Adrenal gland (tissue), 12 donors: Measurements from ENCODE around the gene FAM89B. TPM values are rescaled to one million over a fixed set of nuclear protein-coding genes. Genes with fewer than 3 reads are reported as not detected.
A peak's percentile ranks its signal among the peaks of the same experiment; 100 is the strongest.

Experiments used
- DNase-seq, 7 donors: peaks; one replicate each; pipeline ENCODE4 v3.0.0-alpha.2; 2019 to 2020
- H3K27ac ChIP-seq, 5 donors: fragments of 200-600 bp; sonication (generic) in 4 of 5; 1 replicate in 3 of 5; 2 replicates in 2 of 5; pipeline versions ENCODE4 v1.5.1 to v1.8.0; 2016 to 2020; ENCODE audit warnings: mild to moderate bottlenecking in 1 of 5
- H3K27me3 ChIP-seq: fragments of 200-600 bp; 2 replicates; pipeline ENCODE4 v1.8.0; 2021
- H3K36me3 ChIP-seq, 2 donors: fragments of 200-600 bp; replicated peaks in 1 of 2; 1 replicate in 1 of 2; 2 replicates in 1 of 2; pipeline versions ENCODE4 v1.5.1 to v1.8.0; 2018 to 2022
- H3K4me1 ChIP-seq, 2 donors: fragments of 200-600 bp; replicated peaks in 1 of 2; 1 replicate in 1 of 2; 2 replicates in 1 of 2; pipeline versions ENCODE4 v1.5.1 to v1.8.0; 2018 to 2021
- H3K4me3 ChIP-seq, 4 donors: fragments of 200-600 bp; sonication (generic) in 3 of 4; one replicate each; pipeline ENCODE4 v1.5.1; 2016 to 2018
- H3K9me3 ChIP-seq, 3 donors: fragments of 200-600 bp; sonication (generic) in 1 of 3; replicated peaks in 1 of 3; 1 replicate in 2 of 3; 2 replicates in 1 of 3; pipeline versions ENCODE4 v1.5.1 to v1.8.0; 2016 to 2021
- POLR2A ChIP-seq, 2 donors: fragments of 450-650 bp; IDR thresholded peaks; one replicate each; pipeline ENCODE4 v1.6.1; 2017; ENCODE audit warnings: antibody characterized with exemption in 2 of 2, mild to moderate bottlenecking in 2 of 2, moderate library complexity in 1 of 2
- WGBS, 4 donors: extraction: QIAGEN DNeasy Blood & Tissue Kit in 2 of 4; methylation state at CpG; one replicate each; pipeline versions ENCODE4 v1.1.5 to v1.1.7; 2013 to 2017; 5-methylcytosine and 5-hydroxymethylcytosine counted together
- intact Hi-C, 2 donors: fragments of 100-400 bp; cut with DNase I; formaldehyde crosslinking; loops; one replicate each; pipeline versions ENCODE4 v1.14.1 to v1.15.0; 2022 to 2023
- polyA plus RNA-seq, 3 donors: library from polyadenylated mRNA; stranded (reverse); fragments of 200-250 nt in 2 of 3; fragments of 350-450 nt in 1 of 3; fragmentation: Illumina TruSeq in 1 of 3; extraction: RNeasy Lipid Tissue Mini Kit (QIAGEN cat#74804) in 1 of 3; gene quantifications; one replicate each; pipeline ENCODE4 v1.2.3, GENCODE V29; 2013 to 2014
- total RNA-seq, 9 donors: library from RNA; depleted of rRNA in 4 of 9; stranded (reverse); fragments of >200 nt in 4 of 9; fragments of 120-200 nt in 1 of 9; fragmentation: NEBNext Ultra II Directional in 1 of 9; extraction: Animal tissue kit (Norgen Biotek cat#: 25700) in 1 of 9; gene quantifications; one replicate each; pipeline versions ENCODE4 v1.1.0 to v1.2.4, GENCODE V29; 2013 to 2023
- TF ChIP-seq, protein P1 (sequence below), 6 experiments: fragments of 450-650 bp in 4 of 6; fragments of 200-600 bp in 2 of 6; sonication (generic) in 1 of 6; IDR thresholded peaks; 1 replicate in 5 of 6; 2 replicates in 1 of 6; pipeline versions ENCODE4 v1.5.1 to v1.8.0; 2016 to 2021; ENCODE audit warnings: antibody characterized with exemption in 6 of 6, mild to moderate bottlenecking in 2 of 6, moderate library complexity in 1 of 6
- donor health status: healthy with polysubstance abuse.
- donor health status: Bipolar disorder and iron deficiency.
- donor health status: DM: yes; HTN: yes; CAD: no.
- donor health status: DM: no; HTN: no; CAD: no.
- donor health status: DM: no; HTN: no; CAD: no.
- donor health status: DM: yes; HTN: yes; CAD: no.

FAM89B gene
- total and polyA plus RNA-seq, 12 donors, result 7.0 to 77.1 (median 45.9) TPM

DNA sequence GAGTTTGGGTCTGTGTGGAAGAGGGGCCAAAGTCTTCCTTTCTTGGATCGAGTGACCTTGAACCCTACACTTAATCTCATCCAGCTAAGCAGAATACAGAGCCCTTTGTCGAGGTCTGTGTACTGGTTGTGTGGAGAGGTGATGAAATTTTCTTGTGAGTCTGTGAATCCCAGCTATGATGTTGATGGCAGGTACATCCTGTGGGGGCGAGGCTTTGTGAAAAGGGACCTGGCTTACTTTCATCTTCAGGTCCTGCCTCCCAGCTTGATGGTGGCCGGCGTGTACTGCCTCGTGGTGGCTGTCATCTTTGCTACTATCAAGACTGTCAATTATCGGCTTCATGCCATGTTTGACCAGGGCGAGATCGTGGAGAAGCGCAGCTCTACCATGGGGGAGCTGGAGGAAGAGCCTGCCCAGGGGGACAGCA is 44.2 kb downstream of the FAM89B start:
- TF ChIP-seq, protein P1, sequence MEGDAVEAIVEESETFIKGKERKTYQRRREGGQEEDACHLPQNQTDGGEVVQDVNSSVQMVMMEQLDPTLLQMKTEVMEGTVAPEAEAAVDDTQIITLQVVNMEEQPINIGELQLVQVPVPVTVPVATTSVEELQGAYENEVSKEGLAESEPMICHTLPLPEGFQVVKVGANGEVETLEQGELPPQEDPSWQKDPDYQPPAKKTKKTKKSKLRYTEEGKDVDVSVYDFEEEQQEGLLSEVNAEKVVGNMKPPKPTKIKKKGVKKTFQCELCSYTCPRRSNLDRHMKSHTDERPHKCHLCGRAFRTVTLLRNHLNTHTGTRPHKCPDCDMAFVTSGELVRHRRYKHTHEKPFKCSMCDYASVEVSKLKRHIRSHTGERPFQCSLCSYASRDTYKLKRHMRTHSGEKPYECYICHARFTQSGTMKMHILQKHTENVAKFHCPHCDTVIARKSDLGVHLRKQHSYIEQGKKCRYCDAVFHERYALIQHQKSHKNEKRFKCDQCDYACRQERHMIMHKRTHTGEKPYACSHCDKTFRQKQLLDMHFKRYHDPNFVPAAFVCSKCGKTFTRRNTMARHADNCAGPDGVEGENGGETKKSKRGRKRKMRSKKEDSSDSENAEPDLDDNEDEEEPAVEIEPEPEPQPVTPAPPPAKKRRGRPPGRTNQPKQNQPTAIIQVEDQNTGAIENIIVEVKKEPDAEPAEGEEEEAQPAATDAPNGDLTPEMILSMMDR (IDR thresholded peaks at IDR 0.05), result no peak
- TF ChIP-seq POLR2A (IDR thresholded peaks at IDR 0.05), result no peak
- no peaks in the 10 kb centered on the region for H3K27me3 ChIP-seq
- 50 to 61% (median 54%) methylated on average over 10 of the region's 10 CpGs for WGBS, 4 donors
- H3K27ac ChIP-seq, result peak overlapping the region in 3 of 5 donors; percentile 85 to 93 (median 89)
- no peak for DNase-seq
- intact Hi-C loops, result no loop called here
- peak overlapping the region in 2 of 4 donors; percentile 71 to 82 for H3K4me3 ChIP-seq
- no peaks in the 10 kb centered on the region for H3K9me3 ChIP-seq
- peaks cover 0 to 43% of the 10 kb centered on the region in 2 donors for H3K36me3 ChIP-seq
- peaks cover 21 to 31% of the 10 kb centered on the region in 2 donors for H3K4me1 ChIP-seq

DNA sequence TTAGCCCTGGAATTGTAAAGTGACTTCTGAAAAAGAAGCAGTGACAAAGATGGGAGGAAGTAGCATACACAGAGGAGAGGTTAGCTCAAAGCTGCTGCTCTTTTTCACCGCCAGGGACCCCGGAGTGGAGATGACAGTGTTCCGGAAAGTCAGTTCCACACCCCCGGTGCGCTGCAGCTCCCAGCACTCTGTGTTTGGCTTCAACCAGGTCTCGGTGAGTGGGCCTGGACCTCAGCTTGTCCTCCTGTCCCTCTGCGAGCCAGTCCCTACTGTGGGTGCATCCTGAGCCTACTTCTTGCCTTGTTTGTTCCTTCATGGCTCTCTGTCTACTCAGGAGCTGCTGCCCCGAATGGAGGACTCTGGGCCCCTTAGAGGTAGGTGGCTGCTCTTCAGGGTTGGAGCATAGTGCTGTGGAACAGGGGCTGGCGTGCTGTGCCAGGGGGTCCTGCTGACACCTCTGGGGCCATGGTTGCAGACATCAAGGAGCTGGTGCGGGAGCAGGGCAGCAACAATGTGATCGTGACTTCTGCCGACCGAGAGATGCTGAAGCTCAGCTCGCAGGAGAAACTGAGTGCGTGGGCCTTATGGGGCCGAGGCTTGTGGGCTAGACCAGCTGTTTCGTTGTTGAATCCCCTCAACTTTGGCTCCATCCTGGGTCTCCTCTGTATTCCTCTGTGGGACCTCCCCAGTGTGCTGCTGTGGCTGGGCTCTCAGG is 45.0 kb downstream of the FAM89B start:
- Histone ChIP-seq H3K4me3 (no peak overlapping the region), H3K36me3 (peaks cover 0 to 48% of the 10 kb centered on the region in 2 donors), H3K4me1 (peaks cover 21 to 24% of the 10 kb centered on the region in 2 donors), H3K27me3 (no peaks in the 10 kb centered on the region), H3K9me3 (no peaks in the 10 kb centered on the region), H3K27ac (no peak overlapping the region)
- WGBS, 4 donors, result 82 to 93% (median 86%) methylated on average over 15 to 17 of the region's 17 CpGs
- intact Hi-C loops, result no loop called here
- TF ChIP-seq, protein P1 (IDR thresholded peaks at IDR 0.05), result no peak
- TF ChIP-seq POLR2A (IDR thresholded peaks at IDR 0.05), result no peak
- no peak for DNase-seq

DNA sequence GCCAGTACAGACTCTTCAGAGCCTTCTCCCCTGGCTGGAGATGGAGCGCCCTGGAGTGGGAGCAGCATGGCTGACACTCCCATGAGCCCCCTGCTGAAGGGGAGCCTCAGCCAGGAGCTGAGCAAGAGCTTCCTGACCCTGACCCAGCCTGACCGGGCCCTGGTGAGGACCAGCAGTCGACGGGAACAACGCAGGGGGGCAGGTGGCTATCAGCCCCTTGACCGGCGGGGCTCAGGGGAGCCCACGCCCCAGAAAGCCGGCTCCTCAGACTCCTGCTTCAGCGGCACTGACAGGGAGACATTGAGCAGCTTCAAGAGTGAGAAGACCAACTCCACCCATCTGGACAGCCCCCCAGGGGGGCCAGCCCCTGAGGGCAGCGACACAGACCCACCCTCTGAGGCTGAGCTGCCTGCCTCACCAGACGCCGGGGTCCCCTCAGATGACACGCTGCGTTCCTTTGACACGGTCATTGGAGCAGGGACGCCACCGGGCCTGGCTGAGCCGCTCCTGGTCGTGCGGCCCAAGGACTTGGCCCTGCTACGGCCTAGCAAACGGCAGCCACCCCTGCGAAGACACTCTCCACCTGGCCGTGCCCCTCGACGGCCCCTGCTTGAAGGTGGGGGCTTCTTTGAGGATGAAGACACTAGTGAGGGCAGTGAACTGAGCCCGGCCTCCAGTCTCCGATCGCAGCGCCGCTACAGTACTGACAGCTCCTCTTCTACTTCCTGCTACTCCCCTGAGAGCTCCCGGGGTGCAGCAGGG is 45.8 kb downstream of the FAM89B start:
- H3K4me3 ChIP-seq, result no peak overlapping the region
- DNase-seq, result no peak
- 87 to 94% (median 89%) methylated on average over 12 to 33 of the region's 33 CpGs for WGBS, 4 donors
- no peaks in the 10 kb centered on the region for H3K9me3 ChIP-seq
- intact Hi-C loops, result no loop called here
- TF ChIP-seq, protein P1 (IDR thresholded peaks at IDR 0.05), result no peak
- no peak for TF ChIP-seq POLR2A (IDR thresholded peaks at IDR 0.05)
- peaks cover 12 to 15% of the 10 kb centered on the region in 2 donors for H3K4me1 ChIP-seq
- peaks cover 0 to 54% of the 10 kb centered on the region in 2 donors for H3K36me3 ChIP-seq
- no peaks in the 10 kb centered on the region for H3K27me3 ChIP-seq
- H3K27ac ChIP-seq, result no peak overlapping the region

DNA sequence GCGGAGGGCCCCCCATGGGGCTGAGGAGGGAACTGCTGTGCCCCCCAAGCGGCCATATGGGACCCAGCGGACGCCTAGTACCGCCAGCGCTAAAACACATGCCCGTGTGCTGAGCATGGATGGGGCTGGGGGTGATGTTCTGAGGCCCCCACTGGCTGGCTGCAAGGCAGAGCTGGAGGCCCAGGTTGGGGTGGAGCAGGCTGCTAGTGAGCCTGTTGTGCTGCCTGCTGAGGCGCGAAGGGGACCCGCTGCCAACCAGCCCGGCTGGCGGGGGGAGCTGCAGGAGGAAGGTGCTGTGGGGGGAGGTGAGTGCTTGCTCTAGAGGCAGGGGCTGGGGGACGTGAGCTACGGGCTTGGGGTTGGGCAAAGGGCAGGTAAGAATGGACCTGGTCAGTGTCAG is 46.4 kb downstream of the FAM89B start:
- Histone ChIP-seq H3K27ac (no peak overlapping the region), H3K4me1 (peaks cover 8 to 13% of the 10 kb centered on the region in 2 donors), H3K27me3 (no peaks in the 10 kb centered on the region), H3K4me3 (no peak overlapping the region), H3K9me3 (no peaks in the 10 kb centered on the region), H3K36me3 (peaks cover 0 to 60% of the 10 kb centered on the region in 2 donors)
- 90 to 91% (median 90%) methylated on average over 8 to 14 of the region's 14 CpGs for WGBS, 4 donors
- TF ChIP-seq, protein P1 (IDR thresholded peaks at IDR 0.05), result no peak
- no peak for TF ChIP-seq POLR2A (IDR thresholded peaks at IDR 0.05)
- DNase-seq, result no peak
- intact Hi-C loops, result no loop called here
